ENCODE data around the gene ZNF320. TPM values are rescaled to one million over a fixed set of nuclear protein-coding genes. Genes with fewer than 3 reads are reported as not detected.
"Not testable (repeated sequence)": the region's sequence is repeated elsewhere in the genome, so short reads cannot be mapped to it uniquely, and the experiment has no call there.

ZNF320 gene
- total and polyA plus RNA-seq, 7 experiments from 2014 or later, result 4.5 to 13.4 (median 7.1) TPM

DNA sequence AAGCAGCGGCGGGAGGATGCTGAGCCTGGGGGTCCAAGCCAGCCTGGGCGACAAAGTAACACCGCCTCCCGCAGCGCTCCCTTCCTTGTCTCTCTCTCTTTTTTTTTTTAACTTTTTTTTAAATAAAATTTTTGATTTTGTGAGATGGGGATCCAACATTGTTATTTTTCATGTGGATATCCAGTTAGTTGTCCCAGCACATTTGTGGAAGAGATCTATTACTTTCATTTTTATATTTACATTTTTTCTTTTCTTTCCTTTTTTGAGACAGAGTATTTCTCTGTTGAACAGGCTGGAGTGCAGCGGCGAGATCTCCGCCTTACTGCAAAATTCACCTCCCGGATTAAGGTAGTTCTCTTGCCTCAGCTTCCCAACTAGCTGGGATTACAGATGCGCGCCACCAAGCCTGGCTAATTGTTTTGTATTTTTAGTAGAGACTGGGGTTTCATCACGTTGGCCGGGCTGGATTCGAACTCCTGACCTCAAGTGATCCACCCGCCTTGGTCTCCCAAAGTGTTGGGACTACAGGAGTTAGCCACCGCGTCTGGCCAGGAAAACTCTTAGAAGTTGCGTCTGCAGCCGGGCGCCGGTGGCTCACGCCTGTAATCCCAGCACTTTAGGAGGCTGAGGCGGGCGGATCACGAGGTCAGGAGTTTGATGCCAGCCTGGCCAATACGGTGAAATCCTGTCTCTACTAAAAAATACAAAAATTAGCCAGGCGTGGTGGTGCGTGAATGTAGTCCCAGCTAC, 45.9 kb upstream of the ZNF320 start:
- intact Hi-C loops (cut with micrococcal nuclease), result loop anchor here (2.0 to 5.0 kb wide), 4 partner anchors 21 to 416 kb away; partner anchors contain the start of genes ZNF888 (in 2 of the 2), ZNF160 (in 1 of the 2) and ZNF808 (in 1 of the 2)
- Mint-ChIP-seq H3K9me3 (peaks cover 0 to 90% (median 39%) of the 10 kb centered on the region in 11 donors), H3K36me3 (peaks cover 0 to 34% (median 20%) of the 10 kb centered on the region in 5 donors), H3K27ac (peak overlapping the region in 2 of 9 donors; percentile 51 to 88), H3K4me3 (peak overlapping the region; percentile 87 to 95 (median 92)), H3K4me1 (peaks cover 12 to 27% (median 16%) of the 10 kb centered on the region in 7 donors), H3K27me3 (no peaks in the 10 kb centered on the region)
- ATAC-seq (no peak), DNase-seq (no peak)
- peak overlapping the region; percentile 90 for H3K4me3 ChIP-seq (ENCODE audit: low read length)
- H3K9me3 ChIP-seq (ENCODE audit: control insufficient read depth in 2 of 3, low read length in 3 of 3), result peaks cover 4 to 33% (median 8%) of the 10 kb centered on the region in 3 experiments
- H3K27ac ChIP-seq (ENCODE audit: low read depth, low read length), result peak overlapping the region; percentile 85
- CTCF ChIA-PET, result no interaction called here
- H3K36me3 ChIP-seq (ENCODE audit: control insufficient read depth in 2 of 3, insufficient read depth in 3 of 3, low read length in 3 of 3), result peaks cover 0 to 5% (median 0%) of the 10 kb centered on the region in 3 experiments
- no peaks in the 10 kb centered on the region for H3K27me3 ChIP-seq (ENCODE audit: control insufficient read depth in 2 of 2, insufficient read depth in 2 of 2, low read length in 2 of 2)
- POLR2A ChIA-PET, result interaction anchor here (0.6 to 0.7 kb wide), 2 partner anchors 10 to 53 kb away, joined by 3 read pairs; no protein-coding TSS in a partner anchor
- peaks cover 0 to 4% of the 10 kb centered on the region in 2 donors for H3K4me1 ChIP-seq (ENCODE audit: control insufficient read depth in 2 of 2, insufficient read depth in 2 of 2, low read length in 2 of 2)

DNA sequence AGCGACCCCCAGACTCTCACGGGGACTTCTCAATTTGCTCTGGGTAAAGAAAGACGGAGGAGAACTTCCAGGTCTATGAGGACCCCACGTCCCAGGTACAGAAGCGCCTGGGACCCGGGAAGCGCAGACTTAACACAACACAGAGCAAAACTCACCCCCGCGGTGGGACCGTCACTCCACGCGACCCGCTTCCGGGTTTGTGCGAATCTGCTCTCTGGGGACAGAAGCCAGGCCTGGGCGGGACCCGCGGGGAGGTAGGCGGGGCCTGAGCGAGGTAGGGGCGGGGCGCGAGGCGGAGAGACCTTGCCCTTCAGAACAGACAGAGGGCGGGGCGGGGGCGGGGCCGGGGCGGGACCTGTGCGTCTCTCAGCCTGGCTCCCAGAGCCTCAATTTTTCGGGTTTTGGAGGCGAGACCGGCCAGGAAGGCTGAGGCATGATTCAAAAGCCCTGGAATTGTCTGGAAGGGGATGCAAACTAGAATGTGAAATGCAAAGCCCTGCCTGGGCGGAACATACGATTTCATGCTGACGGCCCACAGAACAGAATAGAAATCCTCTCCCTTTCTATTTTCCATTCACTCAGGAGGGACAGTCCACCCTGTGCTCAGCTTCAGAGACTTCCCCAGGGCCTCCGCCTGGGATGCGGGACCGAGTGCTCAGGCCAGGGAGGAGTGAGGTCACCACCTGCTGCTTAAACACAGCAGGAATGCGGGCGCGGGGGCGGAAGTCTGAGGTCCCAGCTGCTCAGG, 45.1 kb upstream of the ZNF320 start:
- Mint-ChIP-seq H3K27me3 (no peaks in the 10 kb centered on the region), H3K9me3 (peaks cover 0 to 91% (median 36%) of the 10 kb centered on the region in 11 donors), H3K4me1 (peaks cover 12 to 27% (median 16%) of the 10 kb centered on the region in 7 donors), H3K27ac (peak overlapping the region; percentile 33 to 94 (median 89)), H3K4me3 (peak overlapping the region; percentile 87 to 95 (median 92)), H3K36me3 (peaks cover 0 to 40% (median 19%) of the 10 kb centered on the region in 5 donors)
- ChIA-PET CTCF (no interaction called here), POLR2A (interaction anchor here (0.6 kb wide), 1 partner anchor 52 kb away, joined by 3 read pairs; no protein-coding TSS in a partner anchor)
- H3K4me1 ChIP-seq (ENCODE audit: control insufficient read depth in 2 of 2, insufficient read depth in 2 of 2, low read length in 2 of 2), result peaks cover 0 to 4% of the 10 kb centered on the region in 2 donors
- ATAC-seq (peak; percentile 100), DNase-seq (peak; percentile 88 to 99 (median 95))
- peak overlapping the region; percentile 85 for H3K27ac ChIP-seq (ENCODE audit: low read depth, low read length)
- peaks cover 0 to 31% (median 4%) of the 10 kb centered on the region in 3 experiments for H3K9me3 ChIP-seq (ENCODE audit: control insufficient read depth in 2 of 3, low read length in 3 of 3)
- peaks cover 0 to 8% (median 0%) of the 10 kb centered on the region in 3 experiments for H3K36me3 ChIP-seq (ENCODE audit: control insufficient read depth in 2 of 3, insufficient read depth in 3 of 3, low read length in 3 of 3)
- intact Hi-C loops (cut with micrococcal nuclease), result loop anchor here (1.0 to 5.0 kb wide), 10 partner anchors 20 to 415 kb away; partner anchors contain the start of genes ZNF160 (in 2 of the 2), ZNF320 (in 2 of the 2), ZNF468 (in 2 of the 2) and ZNF816 (in 2 of the 2)
- H3K27me3 ChIP-seq (ENCODE audit: control insufficient read depth in 2 of 2, insufficient read depth in 2 of 2, low read length in 2 of 2), result no peaks in the 10 kb centered on the region
- peak overlapping the region; percentile 98 for H3K4me3 ChIP-seq (ENCODE audit: low read length)

DNA sequence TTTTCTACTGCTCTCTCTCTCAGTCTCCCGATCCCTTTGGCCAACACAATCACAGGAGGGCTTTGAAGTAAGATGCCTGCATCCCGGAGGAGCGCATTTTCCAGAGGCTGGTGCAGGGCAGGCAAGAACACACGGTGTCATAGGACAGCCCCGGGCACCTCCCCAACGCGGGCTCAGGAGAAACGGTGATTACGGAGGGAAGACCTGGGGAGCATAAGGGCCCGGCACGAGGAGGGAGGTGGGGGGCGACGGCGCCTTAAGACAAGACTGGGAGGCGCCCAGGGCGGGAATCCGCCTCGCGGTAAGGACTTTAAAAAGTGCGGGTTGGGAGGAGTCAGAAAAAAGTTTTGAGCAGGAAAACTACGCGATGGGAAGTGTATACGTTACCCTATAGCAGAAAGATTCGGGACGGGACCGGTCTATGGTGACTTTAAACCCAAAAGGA, 44.5 kb upstream of the ZNF320 start:
- Histone ChIP-seq H3K9me3 (ENCODE audit: control insufficient read depth in 2 of 3, low read length in 3 of 3) (peaks cover 0 to 32% (median under 1%) of the 10 kb centered on the region in 3 experiments), H3K27ac (ENCODE audit: low read depth, low read length) (peak overlapping the region; percentile 85), H3K4me1 (ENCODE audit: control insufficient read depth in 2 of 2, insufficient read depth in 2 of 2, low read length in 2 of 2) (peaks cover 0 to 4% of the 10 kb centered on the region in 2 donors), H3K4me3 (ENCODE audit: low read length) (peak overlapping the region; percentile 98), H3K27me3 (ENCODE audit: control insufficient read depth in 2 of 2, insufficient read depth in 2 of 2, low read length in 2 of 2) (no peaks in the 10 kb centered on the region), H3K36me3 (ENCODE audit: control insufficient read depth in 2 of 3, insufficient read depth in 3 of 3, low read length in 3 of 3) (peaks cover 0 to 14% (median 0%) of the 10 kb centered on the region in 3 experiments)
- H3K27me3 Mint-ChIP-seq, result no peaks in the 10 kb centered on the region
- CTCF ChIA-PET, result interaction anchor here (0.6 to 0.7 kb wide), 2 partner anchors 11 to 39 kb away, joined by 4 to 7 read pairs; no protein-coding TSS in a partner anchor
- peaks cover 12 to 27% (median 16%) of the 10 kb centered on the region in 7 donors for H3K4me1 Mint-ChIP-seq
- H3K9me3 Mint-ChIP-seq, result peaks cover 0 to 92% (median 37%) of the 10 kb centered on the region in 11 donors
- peaks cover 0 to 41% (median 21%) of the 10 kb centered on the region in 5 donors for H3K36me3 Mint-ChIP-seq
- intact Hi-C loops (cut with micrococcal nuclease), result loop anchor here (1.0 to 5.0 kb wide), 10 partner anchors 19 to 415 kb away; partner anchors contain the start of genes ZNF160 (in 2 of the 2), ZNF320 (in 2 of the 2), ZNF468 (in 2 of the 2) and ZNF816 (in 2 of the 2)
- POLR2A ChIA-PET, result interaction anchor here (0.7 kb wide), 1 partner anchor 17 kb away, joined by 4 read pairs; no protein-coding TSS in a partner anchor
- H3K27ac Mint-ChIP-seq, result peak overlapping the region; percentile 33 to 94 (median 89)
- DNase-seq (peak in 1 of 9 donors; percentile 34), ATAC-seq (peak; percentile 30)
- peak overlapping the region; percentile 87 to 95 (median 92) for H3K4me3 Mint-ChIP-seq

DNA sequence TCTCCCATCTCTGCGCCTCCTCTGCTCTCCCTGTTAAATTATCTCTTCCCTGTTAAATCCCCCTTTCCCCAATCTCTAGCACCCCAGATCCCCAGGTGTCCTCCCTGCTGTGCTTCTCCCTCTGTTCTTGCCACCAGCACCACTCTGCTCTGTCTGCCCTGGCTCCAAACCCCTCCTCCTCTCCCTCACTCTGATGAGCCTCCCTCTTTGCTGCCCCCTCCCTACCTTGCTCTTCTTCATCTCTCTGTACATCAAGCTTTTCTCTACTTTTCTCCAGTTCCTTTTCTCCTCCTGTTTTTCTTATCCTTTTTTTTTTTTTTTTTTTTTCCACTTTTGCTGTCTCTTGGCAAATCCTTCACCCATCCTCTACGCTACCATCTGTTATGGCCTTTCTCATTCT, 44.1 kb upstream of the ZNF320 start:
- intact Hi-C loops (cut with micrococcal nuclease), result loop anchor here (5.0 kb wide), 2 partner anchors 256 to 414 kb away; partner anchors contain the start of gene ZNF808 (in 1 of the 2)
- peaks cover 0 to 32% (median 0%) of the 10 kb centered on the region in 3 experiments for H3K9me3 ChIP-seq (ENCODE audit: control insufficient read depth in 2 of 3, low read length in 3 of 3)
- H3K36me3 Mint-ChIP-seq, result peaks cover 0 to 46% (median 26%) of the 10 kb centered on the region in 5 donors
- peak in 1 of 9 donors; percentile 21 for DNase-seq
- peaks cover 0 to 18% (median 0%) of the 10 kb centered on the region in 3 experiments for H3K36me3 ChIP-seq (ENCODE audit: control insufficient read depth in 2 of 3, insufficient read depth in 3 of 3, low read length in 3 of 3)
- H3K27ac Mint-ChIP-seq, result peak overlapping the region; percentile 33 to 94 (median 88)
- H3K27ac ChIP-seq (ENCODE audit: low read depth, low read length), result peak overlapping the region; percentile 85
- ChIA-PET POLR2A (interaction anchor here (0.7 kb wide), 1 partner anchor 18 kb away, joined by 4 read pairs; no protein-coding TSS in a partner anchor), CTCF (interaction anchor here (0.6 to 0.7 kb wide), 2 partner anchors 11 to 39 kb away, joined by 4 to 7 read pairs; no protein-coding TSS in a partner anchor)
- peak overlapping the region; percentile 87 to 95 (median 92) for H3K4me3 Mint-ChIP-seq
- H3K27me3 Mint-ChIP-seq; H3K4me1 ChIP-seq (ENCODE audit: control insufficient read depth in 2 of 2, insufficient read depth in 2 of 2, low read length in 2 of 2); H3K27me3 ChIP-seq (ENCODE audit: control insufficient read depth in 2 of 2, insufficient read depth in 2 of 2, low read length in 2 of 2); ATAC-seq: not testable (repeated sequence)
- H3K4me1 Mint-ChIP-seq, result peaks cover 12 to 31% (median 16%) of the 10 kb centered on the region in 7 donors
- peak overlapping the region; percentile 98 for H3K4me3 ChIP-seq (ENCODE audit: low read length)
- peaks cover 0 to 92% (median 38%) of the 10 kb centered on the region in 11 donors for H3K9me3 Mint-ChIP-seq

GRCh38 chr19:52940905-52941304, 43.5 kb upstream of the ZNF320 start:
- H3K4me1 ChIP-seq (ENCODE audit: control insufficient read depth in 2 of 2, insufficient read depth in 2 of 2, low read length in 2 of 2); H3K4me3 ChIP-seq (ENCODE audit: low read length); DNase-seq; H3K27me3 Mint-ChIP-seq; POLR2A ChIA-PET; H3K27me3 ChIP-seq (ENCODE audit: control insufficient read depth in 2 of 2, insufficient read depth in 2 of 2, low read length in 2 of 2); H3K27ac ChIP-seq (ENCODE audit: low read depth, low read length); ATAC-seq: not testable (repeated sequence)
- CTCF ChIA-PET, result interaction anchor here (0.6 kb wide), 1 partner anchor 10 kb away, joined by 7 read pairs; no protein-coding TSS in a partner anchor
- peaks cover 0 to 32% (median 0%) of the 10 kb centered on the region in 3 experiments for H3K9me3 ChIP-seq (ENCODE audit: control insufficient read depth in 2 of 3, low read length in 3 of 3)
- peaks cover 12 to 32% (median 18%) of the 10 kb centered on the region in 7 donors for H3K4me1 Mint-ChIP-seq
- peaks cover 0 to 49% (median 30%) of the 10 kb centered on the region in 5 donors for H3K36me3 Mint-ChIP-seq
- intact Hi-C loops (cut with micrococcal nuclease), result loop anchor here (5.0 kb wide), 2 partner anchors 256 to 414 kb away; partner anchors contain the start of gene ZNF808 (in 1 of the 2)
- H3K36me3 ChIP-seq (ENCODE audit: control insufficient read depth in 2 of 3, insufficient read depth in 3 of 3, low read length in 3 of 3), result peaks cover 0 to 24% (median 0%) of the 10 kb centered on the region in 3 experiments
- H3K27ac Mint-ChIP-seq, result peak overlapping the region; percentile 3 to 94 (median 82)
- peaks cover 0 to 92% (median 39%) of the 10 kb centered on the region in 11 donors for H3K9me3 Mint-ChIP-seq
- peak overlapping the region; percentile 87 to 95 (median 92) for H3K4me3 Mint-ChIP-seq

Measured in naive thymus-derived CD4-positive, alpha-beta T cell (primary cell).